GM23338 (cell line): ENCODE data around the gene RRAS2. TPM values are rescaled to one million over a fixed set of nuclear protein-coding genes. Genes with fewer than 3 reads are reported as not detected.

ENCODE experiments used
- CTCF ChIP-seq, 2 experiments: fragments of 200-600 bp in 1 of 2; sonication (generic) in 1 of 2; conservative IDR thresholded peaks; 2 replicates each; pipeline versions ENCODE4 v1.5.1 to v1.6.1; 2016 to 2017; ENCODE audit warnings: antibody characterized with exemption in 2 of 2, low read depth in 2 of 2, mild to moderate bottlenecking in 2 of 2, moderate library complexity in 1 of 2
- EZH2 ChIP-seq: fragments of 200-600 bp; sonication (generic); IDR thresholded peaks from one replicate; pipeline ENCODE4 v1.8.0; 2017; ENCODE audit warnings: antibody characterized with exemption, mild to moderate bottlenecking, low read depth; ENCODE audit not compliant: unreplicated experiment
- JUNB ChIP-seq: IDR thresholded peaks from one replicate; pipeline ENCODE4 v1.6.1; 2016; ENCODE audit warnings: antibody characterized with exemption; ENCODE audit not compliant: unreplicated experiment
- NANOG ChIP-seq: IDR thresholded peaks from 2 replicates; pipeline ENCODE4 v1.6.1; 2016; ENCODE audit warnings: antibody characterized with exemption, borderline replicate concordance
- POLR2AphosphoS5 ChIP-seq: IDR thresholded peaks from 2 replicates; pipeline ENCODE4 v1.6.1; 2016; ENCODE audit warnings: antibody characterized with exemption, low read depth
- REST ChIP-seq: IDR thresholded peaks from one replicate; pipeline ENCODE4 v1.6.1; 2018; ENCODE audit warnings: antibody characterized with exemption; ENCODE audit not compliant: unreplicated experiment
- STAT1 ChIP-seq: IDR thresholded peaks from one replicate; pipeline ENCODE4 v1.6.1; 2016; ENCODE audit warnings: antibody characterized with exemption; ENCODE audit not compliant: unreplicated experiment
- ZNF331 ChIP-seq: fragments of 250-450 bp; sonication (Bioruptor Pico); IDR thresholded peaks from 2 replicates; pipeline ENCODE4 v1.5.0; 2020; ENCODE audit warnings: low read depth, mild to moderate bottlenecking, moderate library complexity
- polyA plus RNA-seq: library from polyadenylated mRNA; unstranded; fragments of >200 nt; fragmentation: Nextera tagmentation; extraction: Ambion mirVana; gene quantifications from 2 replicates; pipeline ENCODE4 v1.2.1, GENCODE V29; 2016
- total RNA-seq: library from RNA; depleted of rRNA; stranded (reverse); fragments of >200 nt; shearing (Covaris generic); gene quantifications from 2 replicates; pipeline ENCODE4 v1.2.3, GENCODE V29; 2014
- TF ChIP-seq, protein P1 (sequence below): fragments of 250-450 bp; sonication (Bioruptor Pico); IDR thresholded peaks from 2 replicates; pipeline ENCODE4 v1.5.0; 2020; ENCODE audit warnings: mild to moderate bottlenecking, moderate library complexity

RRAS2 gene
- total and polyA plus RNA-seq, 2 experiments from 2014 or later = 196 to 293 TPM

DNA sequence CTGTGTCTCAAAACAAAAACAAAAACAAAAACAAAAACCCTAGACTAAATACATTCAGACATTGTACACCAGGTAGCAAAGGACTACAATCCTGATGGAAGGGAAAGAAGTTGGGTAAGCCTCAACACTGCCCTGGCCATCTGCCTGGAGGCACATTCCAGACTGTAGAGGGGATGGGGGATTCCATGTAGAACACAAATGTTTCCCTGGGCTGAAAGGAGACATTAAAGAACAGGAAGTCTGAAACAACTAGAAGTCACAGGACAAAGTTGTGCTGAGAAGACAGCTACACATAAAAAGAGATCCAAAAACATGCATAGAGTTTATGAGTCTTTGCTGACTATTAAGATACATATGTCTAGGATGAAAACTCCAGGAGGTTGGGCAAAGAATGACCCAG, 83.9 kb downstream of the RRAS2 start (continued):
- TF ChIP-seq, protein P1, sequence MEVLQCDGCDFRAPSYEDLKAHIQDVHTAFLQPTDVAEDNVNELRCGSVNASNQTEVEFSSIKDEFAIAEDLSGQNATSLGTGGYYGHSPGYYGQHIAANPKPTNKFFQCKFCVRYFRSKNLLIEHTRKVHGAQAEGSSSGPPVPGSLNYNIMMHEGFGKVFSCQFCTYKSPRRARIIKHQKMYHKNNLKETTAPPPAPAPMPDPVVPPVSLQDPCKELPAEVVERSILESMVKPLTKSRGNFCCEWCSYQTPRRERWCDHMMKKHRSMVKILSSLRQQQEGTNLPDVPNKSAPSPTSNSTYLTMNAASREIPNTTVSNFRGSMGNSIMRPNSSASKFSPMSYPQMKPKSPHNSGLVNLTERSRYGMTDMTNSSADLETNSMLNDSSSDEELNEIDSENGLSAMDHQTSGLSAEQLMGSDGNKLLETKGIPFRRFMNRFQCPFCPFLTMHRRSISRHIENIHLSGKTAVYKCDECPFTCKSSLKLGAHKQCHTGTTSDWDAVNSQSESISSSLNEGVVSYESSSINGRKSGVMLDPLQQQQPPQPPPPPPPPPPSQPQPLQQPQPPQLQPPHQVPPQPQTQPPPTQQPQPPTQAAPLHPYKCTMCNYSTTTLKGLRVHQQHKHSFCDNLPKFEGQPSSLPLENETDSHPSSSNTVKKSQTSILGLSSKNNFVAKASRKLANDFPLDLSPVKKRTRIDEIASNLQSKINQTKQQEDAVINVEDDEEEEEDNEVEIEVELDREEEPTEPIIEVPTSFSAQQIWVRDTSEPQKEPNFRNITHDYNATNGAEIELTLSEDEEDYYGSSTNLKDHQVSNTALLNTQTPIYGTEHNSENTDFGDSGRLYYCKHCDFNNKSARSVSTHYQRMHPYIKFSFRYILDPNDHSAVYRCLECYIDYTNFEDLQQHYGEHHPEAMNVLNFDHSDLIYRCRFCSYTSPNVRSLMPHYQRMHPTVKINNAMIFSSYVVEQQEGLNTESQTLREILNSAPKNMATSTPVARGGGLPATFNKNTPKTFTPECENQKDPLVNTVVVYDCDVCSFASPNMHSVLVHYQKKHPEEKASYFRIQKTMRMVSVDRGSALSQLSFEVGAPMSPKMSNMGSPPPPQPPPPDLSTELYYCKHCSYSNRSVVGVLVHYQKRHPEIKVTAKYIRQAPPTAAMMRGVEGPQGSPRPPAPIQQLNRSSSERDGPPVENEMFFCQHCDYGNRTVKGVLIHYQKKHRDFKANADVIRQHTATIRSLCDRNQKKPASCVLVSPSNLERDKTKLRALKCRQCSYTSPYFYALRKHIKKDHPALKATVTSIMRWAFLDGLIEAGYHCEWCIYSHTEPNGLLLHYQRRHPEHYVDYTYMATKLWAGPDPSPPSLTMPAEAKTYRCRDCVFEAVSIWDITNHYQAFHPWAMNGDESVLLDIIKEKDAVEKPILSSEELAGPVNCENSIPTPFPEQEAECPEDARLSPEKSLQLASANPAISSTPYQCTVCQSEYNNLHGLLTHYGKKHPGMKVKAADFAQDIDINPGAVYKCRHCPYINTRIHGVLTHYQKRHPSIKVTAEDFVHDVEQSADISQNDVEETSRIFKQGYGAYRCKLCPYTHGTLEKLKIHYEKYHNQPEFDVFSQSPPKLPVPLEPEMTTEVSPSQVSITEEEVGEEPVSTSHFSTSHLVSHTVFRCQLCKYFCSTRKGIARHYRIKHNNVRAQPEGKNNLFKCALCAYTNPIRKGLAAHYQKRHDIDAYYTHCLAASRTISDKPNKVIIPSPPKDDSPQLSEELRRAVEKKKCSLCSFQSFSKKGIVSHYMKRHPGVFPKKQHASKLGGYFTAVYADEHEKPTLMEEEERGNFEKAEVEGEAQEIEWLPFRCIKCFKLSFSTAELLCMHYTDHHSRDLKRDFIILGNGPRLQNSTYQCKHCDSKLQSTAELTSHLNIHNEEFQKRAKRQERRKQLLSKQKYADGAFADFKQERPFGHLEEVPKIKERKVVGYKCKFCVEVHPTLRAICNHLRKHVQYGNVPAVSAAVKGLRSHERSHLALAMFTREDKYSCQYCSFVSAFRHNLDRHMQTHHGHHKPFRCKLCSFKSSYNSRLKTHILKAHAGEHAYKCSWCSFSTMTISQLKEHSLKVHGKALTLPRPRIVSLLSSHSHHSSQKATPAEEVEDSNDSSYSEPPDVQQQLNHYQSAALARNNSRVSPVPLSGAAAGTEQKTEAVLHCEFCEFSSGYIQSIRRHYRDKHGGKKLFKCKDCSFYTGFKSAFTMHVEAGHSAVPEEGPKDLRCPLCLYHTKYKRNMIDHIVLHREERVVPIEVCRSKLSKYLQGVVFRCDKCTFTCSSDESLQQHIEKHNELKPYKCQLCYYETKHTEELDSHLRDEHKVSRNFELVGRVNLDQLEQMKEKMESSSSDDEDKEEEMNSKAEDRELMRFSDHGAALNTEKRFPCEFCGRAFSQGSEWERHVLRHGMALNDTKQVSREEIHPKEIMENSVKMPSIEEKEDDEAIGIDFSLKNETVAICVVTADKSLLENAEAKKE = no peak
- TF ChIP-seq EZH2 (no peak), NANOG (no peak), CTCF (conservative IDR thresholded peaks at IDR 0.05; ENCODE audit: low read depth in 2 of 2) (no peak), REST (no peak), STAT1 (no peak), POLR2AphosphoS5 (no peak), JUNB (no peak), ZNF331 (CRISPR knock-in tag) (no peak)
